ENCODE results near the gene MCCC1.
"Not testable (repeated sequence)": the region's sequence is repeated elsewhere in the genome, so short reads cannot be mapped to it uniquely, and the experiment has no call there.

MCCC1 gene

DNA sequence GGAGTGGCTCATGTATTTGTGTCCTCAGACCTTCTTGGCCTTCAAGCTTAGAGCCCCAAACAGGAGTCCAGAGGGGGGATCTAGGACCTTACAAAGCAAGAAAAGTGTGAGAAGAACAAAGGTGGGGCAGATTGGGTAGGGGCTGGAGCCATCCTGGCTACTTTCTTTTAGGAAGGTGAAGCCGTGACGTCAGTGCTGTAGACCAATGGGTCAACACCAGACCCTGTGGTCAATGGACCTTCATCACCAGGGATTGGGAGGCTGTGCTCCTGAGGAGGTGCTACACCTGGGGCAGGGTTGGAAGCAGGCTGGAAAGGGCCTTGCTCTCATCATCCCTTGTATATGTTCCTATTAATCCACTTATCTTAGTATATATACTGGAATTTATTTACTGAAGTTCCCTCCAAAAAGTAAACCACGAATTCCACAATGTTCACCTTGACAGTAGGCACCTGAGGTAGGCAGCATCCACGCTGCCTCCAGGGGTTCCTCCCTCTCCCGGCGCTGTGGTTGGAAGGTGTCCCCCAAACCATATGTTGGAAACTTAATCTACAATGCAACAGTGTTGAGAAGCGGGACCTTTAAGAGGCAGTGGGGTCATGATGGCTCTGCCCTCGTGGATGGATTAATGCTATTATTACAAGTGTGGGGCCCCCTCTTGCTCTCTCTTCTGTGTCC is 21.4 kb upstream of the MCCC1 start:
- ChIA-PET POLR2A (no interaction called here), CTCF (interaction anchor here (0.8 to 5.6 kb wide), 7 partner anchors 14 to 268 kb away, joined by 3 to 132 read pairs (median 6); no protein-coding TSS in a partner anchor)
- no peak for DNase-seq (ENCODE audit: extremely low spot score)
- TF ChIP-seq, protein P1, sequence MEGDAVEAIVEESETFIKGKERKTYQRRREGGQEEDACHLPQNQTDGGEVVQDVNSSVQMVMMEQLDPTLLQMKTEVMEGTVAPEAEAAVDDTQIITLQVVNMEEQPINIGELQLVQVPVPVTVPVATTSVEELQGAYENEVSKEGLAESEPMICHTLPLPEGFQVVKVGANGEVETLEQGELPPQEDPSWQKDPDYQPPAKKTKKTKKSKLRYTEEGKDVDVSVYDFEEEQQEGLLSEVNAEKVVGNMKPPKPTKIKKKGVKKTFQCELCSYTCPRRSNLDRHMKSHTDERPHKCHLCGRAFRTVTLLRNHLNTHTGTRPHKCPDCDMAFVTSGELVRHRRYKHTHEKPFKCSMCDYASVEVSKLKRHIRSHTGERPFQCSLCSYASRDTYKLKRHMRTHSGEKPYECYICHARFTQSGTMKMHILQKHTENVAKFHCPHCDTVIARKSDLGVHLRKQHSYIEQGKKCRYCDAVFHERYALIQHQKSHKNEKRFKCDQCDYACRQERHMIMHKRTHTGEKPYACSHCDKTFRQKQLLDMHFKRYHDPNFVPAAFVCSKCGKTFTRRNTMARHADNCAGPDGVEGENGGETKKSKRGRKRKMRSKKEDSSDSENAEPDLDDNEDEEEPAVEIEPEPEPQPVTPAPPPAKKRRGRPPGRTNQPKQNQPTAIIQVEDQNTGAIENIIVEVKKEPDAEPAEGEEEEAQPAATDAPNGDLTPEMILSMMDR (IDR thresholded peaks at IDR 0.05; ENCODE audit: control extremely low read depth, extremely low read depth, low read depth, missing control alignments) = no peak

DNA sequence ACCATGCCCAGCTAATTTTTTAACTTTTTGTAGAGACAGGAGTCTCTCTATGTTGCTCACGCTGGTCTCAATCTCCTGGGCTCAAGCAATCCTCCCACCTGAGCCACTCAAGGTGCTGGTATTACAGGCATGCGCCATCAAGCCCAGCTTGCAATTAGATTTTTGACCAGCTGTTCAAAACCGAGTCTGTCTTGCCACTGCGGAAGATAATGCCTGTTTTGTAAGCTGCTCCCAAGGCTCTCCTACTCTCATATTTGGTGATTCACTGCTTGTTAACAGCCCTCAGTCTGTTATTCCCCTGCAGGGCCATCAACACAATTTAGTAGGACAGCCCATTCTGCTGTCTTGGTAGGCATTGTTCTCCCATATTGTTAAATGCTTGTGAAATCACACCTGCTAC is 17.8 kb upstream of the MCCC1 start:
- ChIA-PET CTCF (interaction anchor here (0.9 to 2.9 kb wide), 6 partner anchors 9 to 269 kb away, joined by 3 to 14 read pairs (median 4); no protein-coding TSS in a partner anchor), POLR2A (no interaction called here)
- no peak for DNase-seq (ENCODE audit: extremely low spot score)
- TF ChIP-seq, protein P1 (IDR thresholded peaks at IDR 0.05; ENCODE audit: control extremely low read depth, extremely low read depth, low read depth, missing control alignments) = no peak

GRCh38 chr3:183116025-183116614 is 16.8 kb upstream of the MCCC1 start:
- ChIA-PET CTCF (interaction anchor here (0.9 to 2.9 kb wide), 3 partner anchors 10 to 270 kb away, joined by 3 to 14 read pairs (median 3); no protein-coding TSS in a partner anchor), POLR2A (interaction anchor here (0.5 kb wide), 1 partner anchor 279 kb away, joined by 5 read pairs; no protein-coding TSS in a partner anchor)
- TF ChIP-seq, protein P1 (IDR thresholded peaks at IDR 0.05; ENCODE audit: control extremely low read depth, extremely low read depth, low read depth, missing control alignments) = no peak
- DNase-seq (ENCODE audit: extremely low spot score) = peak; percentile 86

DNA sequence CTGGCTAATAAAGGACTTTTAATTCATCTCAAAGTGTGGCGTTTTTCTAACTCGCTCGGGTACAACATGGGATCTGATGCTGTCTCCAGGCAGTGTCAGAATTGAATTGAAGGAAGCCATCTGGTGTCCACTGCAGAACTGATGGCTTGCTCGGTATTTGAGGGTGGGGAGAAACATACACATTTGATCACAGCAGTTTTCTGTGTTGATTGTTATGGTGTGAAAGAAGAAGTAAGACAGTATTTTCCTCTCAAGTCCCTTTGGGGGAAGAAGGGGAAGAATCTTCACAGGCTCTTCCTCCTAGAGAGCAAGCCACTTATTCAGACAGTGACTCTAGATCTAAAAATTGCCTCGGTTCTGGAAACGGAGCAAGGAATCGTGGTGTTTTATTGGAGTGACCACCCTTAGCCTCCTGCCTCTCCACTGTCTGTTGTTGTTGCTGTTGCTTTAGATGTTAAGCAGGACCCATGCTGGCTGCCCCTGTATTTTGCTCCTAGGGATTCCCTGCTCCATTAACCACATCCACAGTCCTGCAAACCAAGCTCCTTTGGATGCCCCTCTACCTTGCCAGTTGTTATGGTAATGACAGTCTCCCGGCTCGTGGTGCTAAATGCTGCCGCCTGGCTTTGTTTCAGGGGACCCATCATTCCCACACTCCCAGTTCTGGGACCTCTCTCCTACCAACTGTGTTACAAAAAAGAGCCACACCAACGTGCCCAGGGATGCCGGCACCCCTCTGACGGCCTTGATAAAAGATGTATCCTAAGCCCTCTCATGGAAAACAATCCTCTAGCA is 15.3 kb upstream of the MCCC1 start:
- no peak for DNase-seq (ENCODE audit: extremely low spot score)
- TF ChIP-seq, protein P1 (IDR thresholded peaks at IDR 0.05; ENCODE audit: control extremely low read depth, extremely low read depth, low read depth, missing control alignments) = no peak
- POLR2A ChIA-PET = no interaction called here
- CTCF ChIA-PET = interaction anchor here (1.1 to 2.7 kb wide), 3 partner anchors 8 to 71 kb away, joined by 3 to 13 read pairs (median 3); no protein-coding TSS in a partner anchor

- CTCF ChIA-PET; DNase-seq (ENCODE audit: extremely low spot score); POLR2A ChIA-PET: not testable (repeated sequence)
These were observed 10.6 kb upstream of the MCCC1 start for GRCh38 chr3:183109847-183110246.

GRCh38 chr3:183108470-183108869 is 9.2 kb upstream of the MCCC1 start:
- ChIA-PET POLR2A (no interaction called here), CTCF (interaction anchor here (1.1 to 1.6 kb wide), 2 partner anchors 11 to 15 kb away, joined by 3 read pairs; no protein-coding TSS in a partner anchor)

More at GRCh38 chr3:183108470-183108869, 9.2 kb upstream of the MCCC1 start:
- DNase-seq (ENCODE audit: extremely low spot score) = no peak
- TF ChIP-seq, protein P1 (IDR thresholded peaks at IDR 0.05; ENCODE audit: control extremely low read depth, extremely low read depth, low read depth, missing control alignments) = no peak

Data from GM10248 (cell line).